Thoracic aorta (tissue), 2 donors: ENCODE results near the gene MRPS23. TPM values are rescaled to one million over a fixed set of nuclear protein-coding genes. Genes with fewer than 3 reads are reported as not detected.

ENCODE experiments used
- ATAC-seq: fragments of 150-250 bp; one replicate; pipeline ENCODE4 v1.8.0; 2017; ENCODE audit warnings: low read depth; ENCODE audit not compliant: insufficient number of reproducible peaks, low FRiP score
- DNase-seq: peaks from one replicate; pipeline ENCODE4 v3.0.0-alpha.2; 2020; ENCODE audit warnings: low spot score
- H3K27ac ChIP-seq, 2 donors: fragments of 200-600 bp; sonication (generic); 1 replicate in 1 of 2; 2 replicates in 1 of 2; pipeline ENCODE4 v1.5.1; 2016; ENCODE audit warnings: mild to moderate bottlenecking in 2 of 2, moderate library complexity in 2 of 2
- H3K27me3 ChIP-seq: fragments of 200-600 bp; sonication (generic); replicated peaks from 2 replicates; pipeline ENCODE4 v1.6.0; 2016; ENCODE audit warnings: mild to moderate bottlenecking; ENCODE audit not compliant: insufficient read depth
- H3K36me3 ChIP-seq: fragments of 200-600 bp; sonication (generic); one replicate; pipeline ENCODE4 v1.5.1; 2016
- H3K4me1 ChIP-seq, 2 donors: fragments of 200-600 bp; sonication (generic); 1 replicate in 1 of 2; 2 replicates in 1 of 2; pipeline versions ENCODE4 v1.5.1 to v1.6.0; 2016; ENCODE audit warnings: low read depth in 2 of 2, mild to moderate bottlenecking in 1 of 2; ENCODE audit not compliant: control insufficient read depth in 1 of 2
- H3K4me3 ChIP-seq: fragments of 200-600 bp; sonication (generic); 2 replicates; pipeline ENCODE4 v1.5.1; 2016; ENCODE audit warnings: mild to moderate bottlenecking
- H3K9me3 ChIP-seq: fragments of 200-600 bp; sonication (generic); 2 replicates; pipeline ENCODE4 v1.5.1; 2016
- total RNA-seq, 2 donors: library from RNA; depleted of rRNA; stranded (reverse); fragments of >200 nt; gene quantifications; one replicate each; pipeline versions ENCODE4 v1.1.0 to v1.2.3, GENCODE V29; 2016
- TF ChIP-seq, protein P1 (sequence below): fragments of 200-600 bp; sonication (generic); IDR thresholded peaks from one replicate; pipeline ENCODE4 v1.5.1; 2019; ENCODE audit warnings: antibody characterized with exemption

MRPS23 gene
- total RNA-seq, 2 donors from 2014 or later: 16.2 to 16.6 TPM

DNA sequence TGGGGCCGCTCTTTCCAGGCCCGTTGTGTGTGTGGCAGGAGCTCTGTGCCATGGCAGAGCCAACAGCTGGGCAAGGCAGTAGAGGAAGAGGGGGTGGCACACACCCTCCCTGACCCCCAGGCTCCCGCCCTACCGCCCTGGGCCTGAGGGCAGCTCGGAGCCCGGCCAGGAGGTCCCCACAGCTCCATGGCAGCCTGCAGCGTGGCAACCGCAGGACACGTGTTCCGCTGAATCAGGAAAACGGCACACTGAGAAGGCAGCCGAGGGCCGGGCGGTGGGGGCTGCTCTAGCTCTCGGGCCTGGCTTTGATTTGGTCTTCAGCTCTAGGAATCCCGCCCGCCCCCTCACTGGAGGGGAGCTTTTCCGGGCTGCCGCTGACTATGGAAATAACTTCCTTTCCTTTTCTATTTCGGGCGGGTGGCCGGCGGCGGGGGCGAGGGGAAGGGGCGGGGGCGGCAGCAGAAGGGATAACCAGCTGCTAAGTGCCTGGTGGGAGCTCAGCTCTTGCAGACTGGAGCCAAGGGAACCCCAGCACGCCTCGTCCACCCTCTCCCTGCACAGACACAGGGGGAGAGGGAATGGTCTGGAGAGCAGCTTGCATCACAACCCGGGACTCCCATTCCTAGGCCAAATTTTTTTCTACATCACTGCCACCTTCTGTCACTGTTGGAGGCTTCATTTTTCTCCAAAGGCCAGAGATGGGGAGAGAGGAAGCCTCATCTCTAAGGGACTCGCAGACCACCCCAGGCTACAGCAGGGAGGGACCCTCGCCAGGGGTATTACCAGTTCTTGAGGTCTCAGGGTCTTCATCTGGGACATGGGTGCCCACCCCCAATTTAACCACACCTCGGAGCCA lies 24.8 kb upstream of the MRPS23 start:
- Histone ChIP-seq H3K9me3 (no peaks in the 10 kb centered on the region), H3K36me3 (peaks cover 10% of the 10 kb centered on the region), H3K27me3 (no peaks in the 10 kb centered on the region), H3K4me1 (peaks cover 41 to 70% of the 10 kb centered on the region in 2 donors), H3K4me3 (peak overlapping the region; percentile 59), H3K27ac (peak overlapping the region; percentile 90 to 91)
- peak; percentile 72 for DNase-seq
- ATAC-seq: peak; percentile 50
- TF ChIP-seq, protein P1, sequence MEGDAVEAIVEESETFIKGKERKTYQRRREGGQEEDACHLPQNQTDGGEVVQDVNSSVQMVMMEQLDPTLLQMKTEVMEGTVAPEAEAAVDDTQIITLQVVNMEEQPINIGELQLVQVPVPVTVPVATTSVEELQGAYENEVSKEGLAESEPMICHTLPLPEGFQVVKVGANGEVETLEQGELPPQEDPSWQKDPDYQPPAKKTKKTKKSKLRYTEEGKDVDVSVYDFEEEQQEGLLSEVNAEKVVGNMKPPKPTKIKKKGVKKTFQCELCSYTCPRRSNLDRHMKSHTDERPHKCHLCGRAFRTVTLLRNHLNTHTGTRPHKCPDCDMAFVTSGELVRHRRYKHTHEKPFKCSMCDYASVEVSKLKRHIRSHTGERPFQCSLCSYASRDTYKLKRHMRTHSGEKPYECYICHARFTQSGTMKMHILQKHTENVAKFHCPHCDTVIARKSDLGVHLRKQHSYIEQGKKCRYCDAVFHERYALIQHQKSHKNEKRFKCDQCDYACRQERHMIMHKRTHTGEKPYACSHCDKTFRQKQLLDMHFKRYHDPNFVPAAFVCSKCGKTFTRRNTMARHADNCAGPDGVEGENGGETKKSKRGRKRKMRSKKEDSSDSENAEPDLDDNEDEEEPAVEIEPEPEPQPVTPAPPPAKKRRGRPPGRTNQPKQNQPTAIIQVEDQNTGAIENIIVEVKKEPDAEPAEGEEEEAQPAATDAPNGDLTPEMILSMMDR: no peak

DNA sequence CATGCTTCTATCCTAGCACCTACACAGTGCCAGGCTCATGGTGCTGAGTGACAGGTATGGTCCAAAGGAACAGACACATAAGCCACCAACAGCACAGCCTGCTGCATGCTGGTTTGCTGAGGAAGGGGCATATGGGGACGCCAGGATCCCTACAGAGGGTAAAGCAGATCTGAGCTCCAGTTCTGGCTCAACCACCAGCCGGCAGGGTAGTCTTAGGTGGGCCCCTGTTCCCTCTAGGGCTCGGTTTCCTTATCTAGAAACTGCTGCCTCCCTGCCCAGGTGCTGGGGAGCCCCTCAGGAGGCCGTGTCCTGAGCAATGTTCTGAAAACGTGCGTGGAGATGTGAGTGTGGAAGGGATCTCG lies 24.2 kb upstream of the MRPS23 start:
- ATAC-seq: no peak
- Histone ChIP-seq H3K27me3 (no peaks in the 10 kb centered on the region), H3K4me3 (peak overlapping the region; percentile 59), H3K9me3 (no peaks in the 10 kb centered on the region), H3K36me3 (peaks cover 10% of the 10 kb centered on the region), H3K4me1 (peaks cover 42 to 70% of the 10 kb centered on the region in 2 donors), H3K27ac (peak overlapping the region; percentile 90 to 91)
- no peak for DNase-seq
- TF ChIP-seq, protein P1: no peak

DNA sequence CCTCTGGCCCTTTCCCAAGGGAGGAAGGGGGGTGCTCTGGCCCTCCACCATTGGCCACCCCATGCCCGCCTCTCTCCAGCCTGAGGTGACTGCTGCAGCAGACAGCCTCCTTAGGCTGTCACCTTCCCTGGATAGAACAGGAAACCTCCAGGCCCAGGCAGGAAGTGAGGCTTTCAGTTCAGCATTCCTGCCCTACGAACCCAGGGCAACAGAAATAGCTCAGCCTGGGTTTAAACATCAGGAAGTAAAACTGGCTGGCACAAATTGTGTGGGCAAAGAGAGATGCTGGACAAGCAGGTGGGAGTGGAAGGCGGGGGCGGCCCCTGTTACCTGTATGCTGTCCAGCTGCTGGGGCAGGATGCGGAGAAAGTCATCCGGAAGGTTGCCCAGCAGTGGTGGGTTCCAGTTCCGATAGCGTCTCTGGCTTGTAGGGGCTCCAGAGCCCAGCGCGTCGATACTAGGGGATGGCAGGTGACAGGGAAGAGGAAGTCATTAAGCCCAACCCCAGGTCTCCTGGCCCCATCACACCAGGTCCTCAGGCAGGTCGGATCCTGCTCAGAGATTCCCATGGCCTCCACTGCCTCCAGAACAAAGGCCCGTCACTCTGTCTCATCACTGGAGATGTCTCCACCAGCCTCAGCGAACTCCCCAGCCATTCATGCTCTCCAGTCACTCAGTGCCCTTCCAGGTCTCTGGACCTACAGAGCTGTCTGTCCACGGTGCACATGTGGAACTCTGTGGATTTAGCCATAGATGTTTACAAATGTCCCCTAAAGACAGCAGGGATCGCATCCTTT lies 23.6 kb upstream of the MRPS23 start:
- peaks cover 46 to 70% of the 10 kb centered on the region in 2 donors for H3K4me1 ChIP-seq
- H3K4me3 ChIP-seq: no peak overlapping the region
- peaks cover 10% of the 10 kb centered on the region for H3K36me3 ChIP-seq
- TF ChIP-seq, protein P1: no peak
- H3K27me3 ChIP-seq: no peaks in the 10 kb centered on the region
- H3K27ac ChIP-seq: peak overlapping the region; percentile 90 to 91
- DNase-seq (no peak), ATAC-seq (no peak)
- H3K9me3 ChIP-seq: no peaks in the 10 kb centered on the region

DNA sequence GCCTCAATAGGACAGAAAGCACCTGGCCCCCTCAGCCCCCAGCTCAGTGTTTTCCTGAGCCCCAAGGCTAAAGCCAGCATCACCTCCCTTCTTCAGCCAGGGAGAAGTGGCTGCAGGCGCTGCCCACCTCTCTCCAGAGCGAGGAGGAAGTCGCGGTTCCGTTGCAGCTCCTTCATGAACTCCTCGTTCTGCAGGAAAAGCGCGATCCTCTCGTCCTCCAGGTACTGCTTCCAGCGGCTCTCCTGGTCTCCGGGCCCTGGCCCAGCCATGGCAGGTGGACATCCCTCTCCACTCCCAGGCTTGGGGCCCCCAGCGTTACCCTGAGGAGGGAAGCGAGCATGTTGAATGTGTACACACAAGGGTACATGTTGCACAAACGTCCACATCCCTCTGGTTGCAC lies 22.7 kb upstream of the MRPS23 start:
- Histone ChIP-seq H3K27me3 (no peaks in the 10 kb centered on the region), H3K4me3 (no peak overlapping the region), H3K36me3 (peaks cover 10% of the 10 kb centered on the region), H3K27ac (no peak overlapping the region), H3K9me3 (no peaks in the 10 kb centered on the region), H3K4me1 (peaks cover 52 to 75% of the 10 kb centered on the region in 2 donors)
- TF ChIP-seq, protein P1: no peak
- no peak for DNase-seq
- ATAC-seq: no peak

DNA sequence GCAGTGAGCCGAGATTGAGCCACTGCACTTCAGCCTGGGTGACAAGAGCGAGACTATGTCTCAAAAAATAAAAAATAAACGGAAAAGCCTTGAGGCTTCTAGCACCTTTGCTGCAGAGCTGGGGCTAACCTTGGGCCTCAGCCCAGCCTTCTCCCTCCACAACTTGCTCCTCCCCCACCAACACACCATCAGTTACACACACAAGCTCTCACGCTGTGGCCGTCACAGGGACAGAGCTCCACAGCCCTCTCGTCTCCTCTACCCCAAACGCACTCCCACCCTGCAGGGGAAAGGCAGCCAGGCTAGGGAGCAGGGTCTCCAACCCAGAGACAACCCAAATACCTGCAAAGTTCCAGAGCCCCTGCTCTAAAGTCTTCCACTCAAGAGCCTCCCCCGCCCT lies 22.0 kb upstream of the MRPS23 start:
- ATAC-seq: no peak
- peaks cover 10% of the 10 kb centered on the region for H3K36me3 ChIP-seq

More for the DNA sequence above, 22.0 kb upstream of the MRPS23 start:
- no peak overlapping the region for H3K27ac ChIP-seq
- no peak overlapping the region for H3K4me3 ChIP-seq
- DNase-seq: no peak
- TF ChIP-seq, protein P1: no peak
- no peaks in the 10 kb centered on the region for H3K27me3 ChIP-seq
- no peaks in the 10 kb centered on the region for H3K9me3 ChIP-seq
- peaks cover 58 to 82% of the 10 kb centered on the region in 2 donors for H3K4me1 ChIP-seq
